GM18858 (cell line): ENCODE data around the gene SMAD9.

Experiments
- ATAC-seq: cut with Tn5 transposase; IDR thresholded peaks from one replicate; pipeline ENCODE4 v1.9.1; 2021; ENCODE audit not compliant: unreplicated experiment

The SMAD9 gene

DNA sequence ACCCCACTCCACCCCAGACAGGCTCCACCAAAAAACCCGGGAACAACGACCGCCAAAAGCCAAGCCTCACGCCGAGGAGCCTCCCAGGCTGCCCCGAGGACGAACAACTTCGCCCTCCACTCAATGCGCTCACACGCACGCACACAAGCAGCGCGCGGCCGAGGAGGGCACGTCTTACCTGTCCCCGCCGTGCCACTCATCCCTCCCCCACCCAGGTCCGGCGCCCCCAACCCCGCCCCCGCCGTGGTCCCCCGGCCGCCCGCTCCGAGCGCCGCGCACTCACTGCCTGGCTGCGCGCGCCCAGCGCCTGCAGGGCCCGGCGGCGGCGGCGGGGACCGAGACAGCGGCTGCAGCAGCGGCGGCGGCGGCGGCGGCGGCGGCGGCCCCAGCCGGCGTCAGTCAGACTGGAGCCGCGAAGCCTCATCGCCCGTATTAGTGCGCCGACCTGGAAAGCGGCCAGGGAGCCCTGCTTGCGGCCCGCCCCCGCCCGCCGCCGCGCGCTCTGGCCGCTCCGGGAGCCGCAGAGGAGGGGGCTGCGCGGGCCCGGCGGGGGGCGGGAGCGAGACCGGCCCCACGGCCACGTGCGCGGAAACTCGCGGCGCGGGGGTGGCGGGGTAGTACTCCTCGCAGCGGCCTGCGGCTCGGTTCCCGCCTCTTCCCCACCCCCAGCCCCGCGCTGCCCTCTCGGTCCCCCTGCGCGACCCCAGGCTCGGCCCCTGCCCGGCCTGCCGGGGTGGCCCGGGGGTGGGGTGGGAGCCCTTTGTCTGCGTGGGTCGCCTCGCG lies at the start of gene SMAD9:
Gene SMAD9 (minus strand): TSS at position 406 of the 783 bp plus-strand sequence. CDS start 40,549 bp downstream, outside the sequence.
- no peak for ATAC-seq

DNA sequence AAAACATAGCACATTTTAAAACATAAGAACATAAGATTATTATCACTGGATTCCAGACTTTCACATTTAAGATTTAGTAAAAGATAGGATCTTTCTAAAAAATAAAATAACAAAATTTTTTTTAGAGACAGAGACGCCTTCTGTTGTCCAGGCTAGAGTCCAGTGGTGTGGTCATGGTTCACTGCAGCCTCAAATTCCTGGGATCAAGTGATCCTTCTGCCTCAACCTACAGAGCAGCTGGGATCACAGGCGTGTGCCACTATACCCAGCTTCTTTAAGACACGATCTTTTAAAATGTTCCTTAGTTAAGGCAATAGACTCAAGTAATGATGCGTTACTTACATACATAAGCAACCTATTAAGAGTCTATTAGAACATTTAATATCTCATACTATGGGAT lies 46.4 kb upstream of the SMAD9 start:
- ATAC-seq = no peak

DNA sequence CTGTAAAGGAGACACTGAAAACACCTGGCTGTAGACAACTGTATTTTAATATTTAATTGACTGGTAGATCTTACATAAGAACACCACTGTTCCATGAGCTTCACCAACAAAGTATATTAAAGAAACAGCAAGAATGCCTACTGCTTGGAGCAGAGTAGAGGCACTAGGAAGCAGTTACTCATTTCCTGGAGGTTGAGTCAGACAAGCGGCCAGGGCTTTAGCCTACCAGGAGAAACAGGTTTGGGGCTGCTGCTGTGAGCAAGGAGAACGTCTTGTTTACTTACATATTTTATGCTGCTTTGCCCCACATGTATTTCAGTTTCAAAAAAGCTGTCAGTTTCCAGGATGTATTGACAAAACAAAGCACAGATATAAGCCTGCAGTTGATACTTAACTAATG lies 45.7 kb upstream of the SMAD9 start:
- no peak for ATAC-seq

DNA sequence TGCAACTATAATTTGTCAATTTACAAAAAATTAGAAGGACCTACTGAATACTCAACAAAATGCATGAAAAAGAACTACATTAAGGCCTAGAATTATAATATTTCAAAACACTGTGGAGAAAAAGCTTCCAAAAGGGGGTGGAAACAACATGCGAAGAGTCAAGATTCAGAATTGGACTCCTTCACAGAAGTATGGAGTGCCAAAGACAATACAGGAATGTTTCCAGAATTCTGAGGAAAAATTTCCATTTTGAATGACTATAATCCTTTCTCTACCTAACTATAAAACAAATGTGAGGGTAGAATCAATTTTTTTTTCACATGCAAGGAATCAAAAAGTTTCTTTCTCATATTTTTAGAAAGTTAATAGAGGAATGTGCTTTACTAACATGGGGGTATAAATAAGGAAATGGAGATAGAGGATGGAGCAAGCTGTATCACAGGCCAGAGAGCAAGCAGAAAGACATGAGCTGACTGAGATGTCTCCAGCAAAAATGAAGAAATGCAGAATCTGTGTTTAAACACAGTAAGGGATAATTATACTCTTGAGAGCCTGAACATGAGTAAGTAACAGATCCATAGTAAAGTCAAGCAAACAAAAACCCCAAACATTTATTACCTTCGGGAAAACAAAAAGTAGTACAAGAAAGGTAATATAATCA lies 39.5 kb upstream of the SMAD9 start:
- no peak for ATAC-seq

DNA sequence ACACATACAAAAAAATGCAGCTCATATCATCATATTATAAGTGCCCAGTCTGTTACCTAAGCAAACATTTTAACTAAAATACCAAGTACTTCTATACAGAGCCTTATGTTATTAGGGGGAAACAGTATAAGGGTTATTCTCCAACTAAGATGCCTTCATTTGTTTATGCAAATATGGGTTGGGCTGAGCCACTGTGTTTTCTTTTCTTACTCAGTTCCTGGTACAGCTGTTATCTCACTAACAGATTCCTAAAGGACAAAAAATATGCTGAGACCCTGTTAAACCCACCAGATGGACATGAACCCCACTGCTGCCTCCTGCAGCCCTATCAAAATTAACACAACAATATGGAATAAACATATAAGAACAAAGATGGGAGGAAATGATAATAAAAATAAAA lies 34.5 kb upstream of the SMAD9 start:
- ATAC-seq = no peak

DNA sequence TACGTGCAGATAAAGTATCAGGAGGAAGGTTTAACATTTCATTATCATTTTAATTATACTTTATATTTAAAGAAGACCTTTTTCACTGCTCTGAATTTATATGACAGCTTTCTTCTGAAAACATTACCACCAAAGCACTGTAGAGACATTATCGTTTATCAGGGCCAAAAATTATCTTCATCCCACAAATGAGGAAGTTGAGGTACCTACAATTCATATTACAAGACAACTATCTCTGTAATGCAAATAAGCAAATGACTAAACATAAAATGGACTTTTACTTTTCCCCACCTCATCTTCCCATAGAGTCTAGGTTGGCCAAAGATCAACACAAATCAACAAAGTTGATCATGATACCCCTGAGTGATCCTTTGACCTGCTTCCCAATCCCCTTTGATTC lies 30.9 kb upstream of the SMAD9 start:
- no peak for ATAC-seq

DNA sequence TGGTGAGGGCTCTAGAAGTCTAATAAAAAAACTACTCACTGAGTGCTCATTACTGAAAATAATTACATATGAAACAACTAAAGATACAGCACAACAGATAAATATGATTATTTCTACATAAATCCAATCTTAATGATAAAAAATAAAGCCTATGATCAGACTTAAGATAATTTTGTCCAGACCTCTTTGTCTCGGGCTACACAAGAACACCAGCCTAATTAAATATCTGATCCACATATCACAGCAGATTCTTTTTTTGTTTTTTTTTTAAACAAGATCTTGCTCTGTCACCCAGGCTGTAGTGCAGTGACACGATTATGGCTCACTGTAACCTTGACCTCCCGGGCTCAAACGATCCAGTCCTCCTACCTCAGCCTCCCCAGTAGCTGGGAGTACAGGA lies 30.3 kb upstream of the SMAD9 start:
- ATAC-seq = no peak

DNA sequence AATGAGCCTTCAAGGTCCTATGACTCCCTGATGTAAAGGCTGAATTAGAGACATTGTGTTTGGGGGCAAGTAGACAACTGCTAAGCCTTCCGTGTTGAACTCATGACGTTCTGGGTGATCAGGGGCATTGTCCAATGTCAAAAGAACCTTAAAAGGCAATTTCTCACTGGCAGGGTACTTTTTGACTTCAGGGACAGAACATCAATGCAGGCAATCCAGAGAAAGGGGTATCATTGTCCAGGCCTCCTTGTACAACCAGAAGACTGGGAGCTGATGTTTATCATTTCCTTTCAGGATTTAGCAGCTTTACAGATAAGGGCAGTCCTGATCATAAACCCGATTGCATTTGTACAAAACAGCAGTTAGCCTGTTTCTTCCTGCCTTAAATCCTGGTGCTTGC lies 25.0 kb upstream of the SMAD9 start:
- no peak for ATAC-seq

DNA sequence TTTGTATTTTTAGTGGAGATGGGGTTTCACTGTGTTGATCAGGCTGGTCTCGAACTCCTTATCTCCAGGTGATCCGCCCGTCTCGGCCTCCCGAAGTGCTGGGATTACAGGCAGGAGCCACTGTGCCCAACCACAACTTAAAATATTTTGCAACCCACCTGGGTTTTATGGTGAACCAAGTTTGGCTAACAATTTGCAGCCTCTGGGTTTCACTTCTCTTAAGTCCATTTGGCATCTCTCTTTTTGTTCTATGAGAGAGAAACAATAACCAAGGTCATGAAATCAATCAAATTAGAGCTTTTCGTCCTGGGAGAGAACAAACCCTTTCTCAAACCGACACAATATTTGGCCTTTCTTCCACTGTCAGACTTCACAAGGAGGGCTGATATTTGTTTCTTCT lies 5.6 kb upstream of the SMAD9 start:
- no peak for ATAC-seq

DNA sequence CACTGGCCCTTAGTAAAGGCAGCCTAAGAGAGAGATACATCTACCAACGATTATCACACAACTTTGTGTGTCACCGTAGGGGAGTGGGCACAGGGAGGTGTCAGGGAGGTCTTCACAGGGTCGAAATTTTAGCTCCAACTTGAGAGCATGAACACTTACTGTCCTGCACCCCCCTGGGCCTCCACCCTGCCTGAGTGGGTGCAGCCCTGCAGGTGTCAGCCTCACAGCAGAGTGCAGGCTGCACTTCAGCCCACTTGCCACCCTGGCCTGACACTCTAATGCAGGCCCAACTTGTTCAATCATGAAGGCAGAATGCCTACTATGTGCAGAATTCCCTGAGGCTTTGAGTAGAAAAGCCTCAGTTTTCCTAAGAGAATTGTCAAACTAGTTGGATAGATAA lies 4.0 kb upstream of the SMAD9 start:
- no peak for ATAC-seq

DNA sequence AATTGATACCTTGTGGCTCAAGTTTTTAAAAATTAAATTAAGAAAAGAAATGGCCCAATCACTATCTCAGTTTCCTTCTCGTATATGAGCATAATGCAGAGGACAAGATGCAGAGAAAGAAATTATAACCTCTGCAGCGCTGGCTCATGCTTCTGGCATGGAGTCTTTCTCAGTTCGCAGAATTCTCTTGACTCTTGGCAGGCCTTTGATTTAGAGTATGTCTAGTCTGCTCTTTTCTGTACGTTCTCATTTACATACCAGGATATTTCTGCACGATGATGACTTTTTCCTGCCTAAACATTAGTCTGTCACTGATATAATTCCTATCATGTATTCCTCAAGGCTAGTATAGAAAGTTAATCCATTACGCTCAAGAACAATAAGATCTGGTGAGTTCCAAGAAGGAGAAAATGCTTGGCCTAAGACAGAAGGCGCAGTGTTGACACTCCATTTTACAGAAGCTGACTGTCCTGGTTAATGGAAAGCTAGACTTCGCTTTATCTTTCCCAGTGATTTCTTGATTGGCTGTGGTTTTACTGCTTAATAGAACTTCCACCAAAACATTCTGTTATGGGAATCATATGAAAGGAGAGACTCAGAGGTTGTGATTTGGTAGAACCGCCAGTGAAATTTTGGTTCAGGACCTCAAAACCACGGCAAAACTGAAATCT lies 1.7 kb upstream of the SMAD9 start:
- no peak for ATAC-seq

DNA sequence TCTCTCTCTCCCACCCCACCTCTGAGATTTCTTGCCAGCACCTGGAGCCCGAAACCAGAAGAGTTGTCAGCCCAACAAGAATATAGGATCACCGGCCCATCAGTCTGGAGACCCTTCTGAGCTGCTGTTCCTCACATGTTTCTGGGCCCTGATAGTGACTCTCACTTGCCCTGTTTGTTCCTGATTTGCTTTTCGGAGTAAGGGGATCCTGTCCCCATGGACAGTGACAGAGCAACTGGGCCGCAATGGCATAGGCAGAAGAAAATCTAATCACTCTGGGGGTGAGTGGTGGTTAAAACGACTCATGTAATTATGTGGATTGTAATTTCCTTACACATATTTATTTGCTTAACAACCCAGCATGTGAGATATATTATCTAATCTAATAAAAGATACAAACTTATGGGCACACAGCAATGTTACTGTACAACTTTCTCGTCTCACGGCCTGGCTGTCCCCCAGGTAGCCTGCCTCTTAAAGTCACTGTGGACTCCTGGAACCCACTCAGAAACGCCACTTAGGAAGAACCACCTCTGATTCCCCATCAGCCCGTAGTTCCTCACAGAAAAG lies 663 bp upstream of the SMAD9 start:
- no peak for ATAC-seq

DNA sequence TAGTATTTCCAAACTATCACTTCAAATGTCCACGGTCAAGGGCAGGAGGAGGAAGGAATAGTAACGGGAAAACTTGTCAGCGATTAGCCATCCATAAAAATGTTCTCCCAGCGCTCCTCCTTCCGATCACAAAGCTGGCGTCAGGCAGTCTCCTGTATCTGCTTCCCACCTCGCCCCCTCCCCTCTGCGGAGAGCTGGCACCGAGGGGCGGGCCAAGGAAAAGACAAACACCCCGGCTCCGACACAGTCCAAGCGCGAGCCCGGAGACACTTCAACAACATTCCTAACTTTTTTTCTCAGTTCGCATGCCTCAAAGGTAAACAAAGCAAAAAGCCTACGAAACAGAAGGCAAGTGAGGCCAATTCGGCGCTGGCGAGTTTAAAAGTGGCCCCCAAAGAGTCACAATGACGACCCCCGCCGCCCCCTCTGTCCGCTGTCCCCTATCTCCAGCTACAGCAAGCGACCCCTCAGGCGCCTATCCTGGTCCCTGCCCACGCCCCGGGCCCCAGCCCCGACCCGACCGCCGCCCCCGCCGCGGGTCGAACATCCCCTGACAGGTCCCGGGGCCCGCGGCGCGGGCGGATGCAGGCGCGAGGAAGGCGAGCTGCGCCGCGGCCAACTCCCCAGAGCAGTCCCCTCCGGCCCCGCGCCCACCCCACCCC lies 736 bp downstream of the SMAD9 start:
- no peak for ATAC-seq

DNA sequence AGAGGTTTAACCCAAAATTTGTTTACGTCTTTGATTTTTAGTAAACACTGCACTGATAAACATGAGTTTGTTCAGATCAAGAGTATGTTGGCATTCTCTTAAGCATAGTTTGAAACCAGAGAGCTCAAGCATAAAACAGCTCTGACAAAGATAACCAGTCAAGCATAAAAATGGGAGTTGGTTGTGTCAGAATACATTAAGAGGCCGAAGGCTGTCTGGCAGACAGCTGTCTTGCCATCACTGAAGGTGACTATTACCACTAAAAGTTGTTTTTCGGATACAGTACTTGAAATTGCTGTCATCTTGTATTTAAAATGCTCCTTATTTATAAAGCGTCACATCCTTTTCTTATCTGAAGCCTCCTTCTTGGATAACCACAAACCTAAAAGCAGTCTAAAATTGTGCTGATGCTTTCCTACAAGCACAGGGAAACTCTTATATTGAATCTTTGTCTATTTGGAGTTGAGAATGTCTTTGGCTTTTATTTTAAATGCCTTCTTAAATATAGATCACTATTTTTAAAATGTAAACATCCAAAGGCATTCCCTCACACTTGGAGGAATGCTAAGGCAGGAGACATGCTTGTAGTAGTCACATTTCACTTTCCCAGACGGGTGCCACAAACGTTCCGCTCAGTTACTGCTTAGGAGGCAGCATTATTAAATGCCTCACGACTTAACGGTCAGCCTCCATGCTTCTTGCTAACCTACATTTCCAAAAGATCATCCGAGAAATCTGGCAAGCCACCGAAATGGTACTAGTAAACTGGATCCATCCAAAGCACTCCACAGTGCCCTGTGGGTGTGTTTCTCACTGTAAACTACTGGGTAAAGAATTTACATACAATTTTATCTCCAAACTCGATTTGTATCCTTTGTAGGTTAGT lies 1.5 kb downstream of the SMAD9 start:
- ATAC-seq = no peak

DNA sequence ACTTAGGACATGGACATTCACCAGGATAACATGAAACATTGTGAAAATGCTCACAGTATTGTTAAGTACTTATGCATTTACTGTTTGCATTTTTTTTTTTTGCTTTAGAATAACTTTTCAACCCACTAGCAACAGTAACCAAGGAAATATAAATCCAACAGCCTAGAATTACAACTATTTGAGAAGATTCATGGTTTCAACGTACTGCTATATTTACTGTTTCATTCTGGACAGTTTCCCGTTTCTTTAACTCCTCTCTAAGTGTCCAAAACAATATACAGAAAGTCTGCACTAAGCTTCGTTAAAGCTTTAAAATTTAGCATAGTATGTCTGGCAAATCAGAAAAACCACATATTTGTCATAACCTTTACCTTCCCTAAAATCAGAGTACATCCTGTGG lies 2.7 kb downstream of the SMAD9 start:
- no peak for ATAC-seq

DNA sequence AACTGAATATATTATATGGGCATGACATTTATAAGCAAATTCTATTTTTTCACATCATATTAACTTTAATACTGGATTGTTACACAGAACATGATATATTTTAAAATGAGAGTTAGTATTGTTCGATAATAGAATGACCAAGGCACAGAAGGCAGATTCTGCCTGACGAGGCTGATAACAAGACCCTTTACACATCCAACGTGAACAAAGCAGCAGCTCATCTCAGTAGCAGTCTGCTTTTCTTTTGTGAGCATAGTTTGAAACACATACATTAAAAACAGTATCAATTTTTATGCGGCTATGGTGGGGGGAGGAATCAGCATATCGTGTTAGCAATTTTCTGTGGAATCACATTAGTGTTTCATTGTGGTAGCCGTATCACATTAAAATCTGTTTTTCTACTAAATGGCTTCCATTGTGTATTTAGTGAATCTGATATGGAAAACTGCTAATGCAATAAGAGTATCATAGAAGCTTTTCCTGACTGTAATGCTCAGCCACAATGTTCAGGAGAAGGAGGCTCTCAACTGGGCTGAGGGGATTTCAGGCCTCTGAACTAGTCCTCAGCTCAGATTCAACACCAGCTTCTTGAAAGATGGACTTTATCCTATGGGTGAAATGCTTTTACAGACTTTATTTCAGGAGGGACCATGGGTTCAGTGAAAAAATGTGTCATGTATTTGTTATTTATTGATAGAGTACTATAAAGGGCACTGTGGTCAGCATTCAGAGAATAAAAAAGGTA lies 4.0 kb downstream of the SMAD9 start:
- no peak for ATAC-seq

DNA sequence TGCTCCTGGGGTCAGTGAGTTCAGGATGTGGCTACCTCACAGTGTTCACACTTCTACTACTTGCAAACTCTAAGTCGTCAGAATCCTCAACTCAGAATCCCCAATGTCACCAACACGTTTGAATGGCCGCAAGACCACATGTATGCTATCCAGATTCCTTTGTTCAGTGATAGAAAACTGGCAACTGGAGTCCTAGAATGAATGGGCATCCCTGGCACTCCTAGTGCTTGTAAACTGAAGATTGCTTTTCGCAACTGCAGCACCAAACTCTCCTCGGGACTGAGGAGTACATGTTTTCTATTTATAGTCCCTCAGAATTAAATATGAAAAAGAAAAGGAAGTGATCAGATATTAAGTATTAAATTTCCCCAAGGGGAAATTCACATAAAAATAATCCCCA lies 4.9 kb downstream of the SMAD9 start:
- ATAC-seq = no peak

DNA sequence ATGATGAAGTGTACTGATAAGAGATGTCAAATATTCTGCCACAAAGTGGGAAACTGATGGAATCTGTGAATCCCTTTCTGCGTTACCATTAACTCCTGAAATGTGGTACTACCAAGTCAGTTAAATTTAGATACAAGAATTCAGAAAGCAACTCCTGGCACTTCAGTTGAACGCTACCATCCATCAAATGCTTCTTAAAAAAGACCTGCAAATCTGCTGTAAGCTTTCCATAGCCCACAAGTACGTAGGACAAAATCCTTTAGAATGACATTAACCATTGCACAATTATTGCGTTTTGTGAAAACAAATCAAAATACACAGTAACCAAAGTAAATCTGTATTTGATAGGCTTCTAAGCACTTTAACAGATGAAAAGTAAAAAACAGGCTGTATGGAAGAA lies 5.4 kb downstream of the SMAD9 start:
- no peak for ATAC-seq

DNA sequence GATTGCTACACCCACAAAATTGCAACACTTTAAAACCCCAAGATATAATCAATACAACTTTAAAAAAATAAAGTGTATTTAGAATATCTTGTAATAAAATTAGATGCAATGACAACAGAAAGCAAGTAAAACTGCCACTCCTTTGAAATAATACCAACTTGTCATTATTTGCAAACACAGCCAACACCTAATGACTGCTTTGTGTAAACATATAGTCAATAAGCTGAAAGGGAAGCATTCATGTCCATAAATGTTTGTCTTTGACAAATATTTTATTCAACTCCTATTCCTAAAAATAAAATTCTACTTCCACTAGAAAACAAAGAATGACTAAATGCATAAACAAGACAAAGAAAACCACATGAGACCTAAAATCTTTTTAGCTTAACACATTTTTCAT lies 6.6 kb downstream of the SMAD9 start:
- no peak for ATAC-seq

DNA sequence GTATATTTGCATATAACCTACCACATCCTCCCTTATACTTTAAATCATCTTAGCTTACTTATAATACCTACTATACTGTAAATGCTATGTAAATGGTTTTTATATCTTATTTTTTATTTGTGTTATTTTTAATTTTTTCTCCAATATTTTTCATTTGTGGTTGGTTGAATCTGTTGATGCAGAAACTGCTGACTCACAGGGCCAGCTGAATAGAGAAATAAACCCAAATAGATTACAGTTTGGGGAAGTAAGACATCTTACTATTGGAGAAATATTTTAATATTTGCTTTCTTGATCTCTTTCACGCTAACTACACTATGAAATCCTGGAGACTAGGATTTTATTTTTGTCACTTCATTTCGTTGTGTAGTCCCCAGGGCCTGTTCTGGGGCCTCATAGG lies 7.1 kb downstream of the SMAD9 start:
- ATAC-seq = no peak
